ENCODE measurements around the gene CORO2A.
"Not testable (repeated sequence)": the region's sequence is repeated elsewhere in the genome, so short reads cannot be mapped to it uniquely, and the experiment has no call there.

The CORO2A gene

DNA sequence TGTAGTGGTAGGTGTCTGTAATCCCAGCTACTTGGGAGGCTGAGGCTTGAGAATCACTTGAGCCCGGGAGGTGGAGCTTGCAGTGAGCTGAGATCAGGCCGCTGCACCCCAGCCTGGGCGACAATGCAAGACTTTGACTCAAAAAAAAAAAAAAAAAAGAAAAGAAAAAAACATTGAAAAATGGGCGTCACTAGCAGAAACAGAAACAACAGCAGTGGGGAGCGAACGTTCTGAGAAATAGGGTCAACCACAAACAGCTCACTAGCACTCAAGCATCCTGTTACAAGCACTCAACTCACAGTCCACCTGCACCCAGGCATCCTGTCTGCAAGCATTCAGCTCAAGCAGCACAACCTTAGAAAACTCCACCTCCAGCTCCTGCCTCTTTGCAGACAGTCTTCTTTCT is 90.6 kb downstream of the CORO2A start:
- peak; percentile 40 for DNase-seq

DNA sequence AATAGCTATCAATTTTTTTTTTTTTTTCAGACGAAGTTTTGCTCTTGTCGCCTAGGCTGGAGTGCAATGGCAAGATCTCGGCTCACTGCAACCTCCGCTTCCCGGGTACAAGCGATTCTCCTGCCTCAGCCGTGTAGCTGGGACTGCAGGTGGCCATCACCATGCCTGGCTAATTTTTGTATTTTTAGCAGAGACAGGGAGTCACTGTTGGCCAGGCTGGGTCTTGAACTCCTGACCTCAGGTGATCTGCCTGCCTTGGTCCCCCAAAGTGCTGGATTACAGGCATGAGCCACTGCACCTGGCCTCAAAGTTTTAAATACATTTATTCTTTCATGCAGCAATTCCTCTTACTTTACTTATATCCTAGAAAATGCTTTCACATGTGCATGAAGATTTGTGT is 91.0 kb downstream of the CORO2A start:
- no peak for DNase-seq

DNA sequence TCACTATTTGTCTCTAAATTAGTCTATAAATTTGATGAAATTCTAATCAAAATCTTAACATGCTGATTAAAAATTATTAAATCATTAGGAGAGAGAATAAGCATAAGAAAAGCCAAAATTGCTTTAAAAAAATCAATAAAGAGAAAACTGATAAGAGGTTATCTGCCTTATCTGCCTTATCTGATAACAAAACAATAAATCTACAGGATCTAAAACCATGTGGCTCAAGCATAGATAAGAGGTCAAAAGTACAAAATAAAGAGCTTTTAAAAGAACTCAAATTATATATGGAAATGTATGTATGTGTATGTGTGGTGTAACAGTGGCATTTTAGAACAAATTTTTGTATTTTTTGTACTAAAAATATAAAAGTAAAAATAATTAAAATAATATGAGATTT is 92.0 kb downstream of the CORO2A start:
- no peak for DNase-seq

DNA sequence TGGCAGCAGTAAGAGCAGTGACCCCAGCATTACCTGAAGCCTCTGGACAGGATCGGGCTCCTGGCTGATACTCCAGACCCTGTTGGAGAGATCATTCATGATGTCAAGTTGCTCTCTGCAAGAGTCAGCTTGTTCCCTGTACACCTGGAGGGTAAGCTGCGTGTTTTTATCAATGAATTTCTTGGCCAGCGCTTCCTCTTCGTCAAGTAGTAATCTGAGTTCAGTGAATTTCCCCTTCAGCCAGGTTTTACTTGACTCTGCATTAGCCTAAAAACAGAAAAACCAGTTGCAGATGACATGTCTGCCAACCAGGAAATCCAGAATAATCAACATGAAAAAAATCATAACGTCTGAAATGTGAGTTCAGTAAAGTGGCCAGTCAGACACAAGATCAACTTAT is 92.5 kb downstream of the CORO2A start:
- no peak for DNase-seq

DNA sequence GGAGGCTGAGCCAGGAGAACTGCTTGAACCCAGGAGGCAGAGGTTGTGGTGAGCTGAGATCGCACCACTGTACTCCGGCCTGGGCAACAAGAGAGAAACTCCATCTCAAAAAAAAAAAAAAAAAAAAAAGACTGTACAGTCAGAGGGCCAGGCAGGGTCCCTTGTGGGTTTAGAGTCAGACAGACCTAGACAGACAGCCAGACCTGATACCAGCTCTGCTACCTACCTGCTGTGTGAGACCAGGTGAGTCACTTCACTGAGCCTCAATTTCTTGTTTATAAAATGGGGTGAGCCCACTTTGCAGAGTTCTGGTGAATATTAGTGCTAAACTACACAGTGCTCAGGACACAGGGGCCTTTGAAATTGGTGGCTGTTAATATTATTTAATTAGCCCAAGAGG is 93.1 kb downstream of the CORO2A start:
- no peak for DNase-seq

DNA sequence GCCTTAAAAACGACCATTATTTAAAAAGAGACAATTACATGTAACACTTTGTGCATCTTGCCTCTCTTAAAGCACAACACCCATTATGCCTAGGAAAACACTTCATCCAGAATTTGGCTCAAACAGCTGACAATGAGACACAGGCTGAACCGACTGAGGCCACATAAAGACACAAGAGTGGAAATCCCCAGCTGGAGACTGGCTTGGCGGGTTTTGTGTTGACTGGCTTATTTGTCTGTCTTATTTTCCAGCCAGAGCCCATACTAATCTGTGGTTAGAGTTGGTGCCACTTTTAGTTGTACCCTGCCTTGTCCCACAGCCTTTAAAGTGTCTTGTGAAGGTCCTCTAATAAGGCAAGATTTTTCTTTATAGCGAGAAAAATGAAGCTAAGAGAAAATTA is 94.6 kb downstream of the CORO2A start:
- no peak for DNase-seq

DNA sequence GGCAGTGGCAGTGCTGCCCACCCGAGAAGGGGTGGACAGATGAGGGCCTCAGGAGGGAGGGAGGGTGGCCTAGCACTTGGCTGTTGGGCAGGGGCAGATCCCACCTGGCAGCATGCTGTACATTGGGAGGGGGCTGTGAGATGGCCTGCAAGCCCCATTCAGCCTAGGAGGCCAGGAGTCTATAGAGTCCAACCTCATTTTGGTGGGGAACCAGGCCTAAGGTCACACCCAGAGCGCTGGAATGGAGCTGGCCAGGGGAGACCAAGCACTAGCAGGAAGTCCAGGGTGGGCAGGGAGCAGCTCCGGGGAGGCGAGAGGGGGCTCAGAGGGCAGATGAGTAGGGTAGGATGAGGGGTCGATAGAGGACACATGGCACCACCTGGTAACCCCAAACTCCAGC is 96.3 kb downstream of the CORO2A start:
- no peak for DNase-seq

DNA sequence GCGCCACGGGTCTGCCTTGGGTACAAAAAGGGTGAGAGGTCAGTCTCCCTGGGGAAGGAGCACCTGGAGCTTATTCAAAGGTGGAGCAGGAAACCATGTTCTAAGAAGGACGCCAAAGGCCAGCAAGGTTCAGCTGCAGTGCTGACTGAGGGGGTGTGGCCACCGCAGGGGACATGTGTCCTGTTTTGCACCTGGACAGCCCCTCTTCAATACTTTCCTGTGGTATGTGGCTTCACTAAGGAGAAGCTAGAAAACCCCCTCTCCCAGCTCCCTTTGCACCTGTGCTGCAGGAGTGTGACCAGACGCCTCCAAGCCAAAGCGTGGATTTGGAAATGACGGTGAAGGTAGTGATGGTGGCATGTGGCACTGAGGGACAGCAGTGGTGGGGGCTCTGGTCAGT is 97.0 kb downstream of the CORO2A start:
- DNase-seq, result no peak

DNA sequence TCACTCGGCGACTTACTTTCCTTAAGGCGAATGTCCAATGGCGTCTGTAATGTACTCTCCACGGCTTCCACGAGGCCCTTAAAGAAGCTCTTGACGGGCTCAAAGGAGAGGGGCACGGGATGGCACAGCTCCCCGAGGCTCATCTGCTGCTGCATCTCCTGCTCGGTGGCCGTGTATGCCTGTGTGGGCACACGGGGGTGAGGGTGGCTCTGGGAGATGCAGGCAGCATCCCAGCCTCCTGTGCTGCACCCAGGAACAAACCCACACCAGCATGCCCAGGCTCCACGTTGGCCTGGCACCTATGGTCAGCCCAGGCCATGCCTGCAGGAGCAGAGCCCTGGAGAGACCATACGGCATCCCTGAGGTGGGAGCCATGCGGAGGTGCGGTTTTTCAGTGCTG is 97.6 kb downstream of the CORO2A start:
- no peak for DNase-seq

DNA sequence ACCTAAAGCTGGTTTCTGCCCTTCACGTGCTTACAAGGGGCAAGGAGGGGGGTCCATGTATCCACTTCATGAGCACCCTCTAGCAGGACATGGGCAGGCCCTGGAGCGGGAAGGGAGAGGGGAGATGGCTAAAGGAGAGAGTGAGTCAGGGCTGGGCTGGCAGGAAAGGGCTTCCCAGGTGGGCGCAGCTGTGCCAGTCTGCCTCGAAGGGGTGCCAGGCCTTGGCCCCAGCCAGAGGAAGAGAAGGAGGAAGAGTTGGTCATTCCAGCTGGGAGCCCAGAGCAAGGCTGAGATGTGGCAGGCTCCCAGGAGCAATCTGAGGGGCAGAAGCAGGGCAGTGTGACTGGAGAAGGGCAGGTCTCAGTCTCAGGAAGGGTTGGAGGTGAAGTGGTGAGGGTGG is 98.1 kb downstream of the CORO2A start:
- DNase-seq, result no peak

DNA sequence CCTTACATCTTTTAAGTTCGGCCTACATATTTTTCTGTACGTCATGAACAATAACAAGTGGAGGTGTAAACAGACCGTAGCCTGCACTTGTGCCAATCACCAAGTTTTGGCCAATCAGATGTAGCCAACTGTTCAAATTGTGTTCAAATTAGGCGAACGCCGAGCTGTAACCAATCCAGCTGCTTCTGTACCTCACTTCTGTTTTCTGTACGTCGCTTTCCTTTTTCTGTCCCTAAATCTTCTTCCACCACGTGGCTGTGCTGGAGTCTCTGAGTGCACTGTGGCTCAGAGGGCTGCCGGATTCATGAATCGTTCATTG is 99.9 kb downstream of the CORO2A start:
- no peak for DNase-seq

DNA sequence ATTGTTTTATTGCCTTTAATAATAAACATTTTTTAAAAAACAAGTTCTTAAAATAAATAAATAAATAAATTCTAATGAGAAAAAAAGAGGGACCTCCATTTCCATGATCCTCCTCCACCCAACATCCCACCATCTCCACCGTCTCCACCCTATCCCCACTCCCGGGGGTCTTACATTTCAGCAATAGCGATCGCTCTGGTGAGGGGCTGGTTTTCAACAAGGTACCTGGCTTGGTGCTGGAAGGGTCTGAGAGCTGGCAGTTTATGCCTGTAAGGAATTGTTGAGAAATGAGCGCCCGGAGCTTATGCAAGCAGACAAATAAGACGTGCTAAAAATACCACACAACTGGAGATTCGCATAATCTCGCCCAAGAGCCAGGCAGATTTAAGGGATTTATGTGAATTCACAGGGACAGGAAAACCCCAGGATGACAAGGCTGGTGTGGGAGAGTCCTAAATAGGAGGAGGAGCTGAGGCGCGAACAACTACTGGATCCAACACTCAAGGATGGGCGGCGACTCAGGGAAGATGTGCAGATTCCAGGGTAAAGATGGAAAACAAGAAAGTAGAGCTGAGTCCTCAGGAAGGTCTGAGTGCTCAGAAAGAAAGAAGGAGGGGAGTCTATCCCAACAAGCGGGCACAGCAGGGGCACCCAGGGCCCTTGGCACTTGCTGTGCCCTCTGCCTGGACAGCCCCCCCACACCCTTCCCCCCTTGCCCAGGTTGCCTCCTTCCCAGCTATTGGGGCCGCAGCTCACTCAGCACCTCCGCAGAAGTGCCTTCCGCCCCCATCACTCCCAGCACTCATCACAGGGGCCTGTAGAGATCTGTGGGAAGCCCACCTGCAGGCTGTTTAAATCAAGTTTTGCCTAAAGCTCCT is 100.5 kb downstream of the CORO2A start:
- DNase-seq, result no peak

DNA sequence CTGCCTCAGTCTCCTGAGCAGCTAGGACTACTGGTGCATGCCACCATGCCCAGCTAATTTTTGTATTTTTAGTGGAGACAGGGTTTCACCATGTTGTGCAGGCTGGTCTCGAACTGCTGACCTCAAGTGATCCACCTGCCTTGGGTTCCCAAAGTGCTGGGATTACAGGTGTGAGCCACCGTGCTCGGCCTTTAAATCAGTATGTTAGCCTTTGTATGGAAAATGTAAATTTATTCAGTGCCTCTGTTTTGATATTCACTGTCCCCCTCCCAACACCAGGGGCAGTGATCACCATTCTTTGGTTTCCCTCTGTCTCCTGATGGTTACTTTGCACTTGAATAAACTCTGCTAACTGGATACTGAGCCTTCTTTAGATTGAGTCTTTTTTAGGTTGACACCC is 101.8 kb downstream of the CORO2A start:
- DNase-seq, result not testable (repeated sequence)

DNA sequence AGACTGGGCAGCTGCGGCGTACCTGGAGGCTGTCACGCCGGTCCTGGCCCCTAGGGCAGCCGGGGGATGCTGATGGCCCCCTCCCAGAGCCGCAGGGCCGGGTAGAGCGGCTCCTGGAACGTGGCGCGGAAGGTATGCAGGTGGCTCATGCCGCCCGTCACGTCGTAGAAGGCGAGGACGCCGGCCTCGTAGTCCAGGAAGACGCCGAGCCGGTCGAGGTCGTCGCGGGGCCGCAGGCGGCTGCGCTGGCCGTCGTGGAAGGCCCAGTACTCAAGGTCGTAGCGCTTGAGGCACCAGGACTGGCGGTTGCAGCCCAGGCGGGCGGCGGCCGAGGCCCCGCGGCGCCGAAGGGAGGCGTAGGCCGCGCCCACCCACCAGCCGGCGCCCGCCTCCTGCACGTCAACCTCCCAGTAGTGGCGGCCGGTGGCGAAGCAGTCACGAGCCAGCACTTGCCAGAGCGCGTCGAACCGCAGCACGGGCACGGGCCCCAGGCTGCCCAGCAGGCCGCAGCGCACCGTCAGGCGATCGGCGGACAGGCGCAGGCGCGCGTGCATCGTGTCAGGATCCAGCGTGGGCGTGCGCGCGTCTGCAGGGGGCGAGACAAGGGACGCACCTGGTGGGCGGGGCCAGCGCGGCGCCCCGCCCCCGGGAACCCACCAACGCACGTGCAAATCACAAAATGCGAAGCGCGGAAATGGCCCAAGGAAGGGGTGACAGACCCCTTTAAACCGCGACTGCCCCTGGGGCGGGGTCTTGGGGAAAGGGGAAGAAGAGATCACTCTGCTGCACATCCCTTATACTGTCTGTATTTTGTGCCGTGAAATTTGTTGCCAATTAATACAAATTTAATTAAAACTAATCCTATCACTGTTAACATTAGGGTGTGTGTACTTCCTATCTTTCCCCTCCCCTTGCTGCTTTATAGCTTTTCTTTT is 104.8 kb downstream of the CORO2A start:
- DNase-seq, result no peak

DNA sequence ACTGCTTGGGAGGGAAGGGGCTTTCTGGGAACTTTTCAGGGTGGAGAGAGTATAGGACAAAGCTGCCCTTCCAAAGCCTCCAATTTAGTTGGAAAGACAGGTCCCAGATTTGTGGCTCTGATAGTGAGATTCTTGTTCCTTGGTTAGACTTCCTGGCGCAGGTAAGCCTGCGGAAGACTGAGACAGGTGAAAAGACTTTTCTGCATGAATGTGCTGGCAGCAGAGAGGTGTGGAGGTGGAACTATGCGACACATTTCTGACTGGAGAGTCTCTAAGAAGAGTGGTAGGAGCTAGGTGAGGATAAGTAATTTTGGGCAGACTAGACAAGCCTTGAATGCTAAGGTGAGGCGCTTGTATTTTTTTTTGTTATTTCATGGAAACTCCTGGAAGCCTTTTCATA is 106.0 kb downstream of the CORO2A start:
- DNase-seq, result no peak

DNA sequence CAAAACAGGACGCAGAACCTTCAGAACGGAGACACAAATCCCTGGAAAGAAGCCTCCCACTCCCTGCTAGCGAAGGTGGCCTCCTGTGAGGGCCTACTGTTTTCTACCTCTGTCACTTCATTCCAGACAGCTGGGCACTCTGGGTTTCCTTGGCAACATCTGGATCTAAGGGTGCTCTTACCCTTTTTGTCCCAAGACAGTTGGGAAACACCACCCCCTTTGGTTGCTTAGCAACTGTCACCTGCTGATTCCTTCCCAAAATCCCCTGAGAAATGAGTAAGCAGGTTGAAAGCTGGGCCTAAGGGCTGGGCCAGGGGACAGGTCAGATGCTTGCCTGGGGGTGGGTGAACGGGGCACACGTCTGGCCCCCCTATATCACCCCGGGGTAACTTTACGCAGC is 106.5 kb downstream of the CORO2A start:
- DNase-seq, result peak; percentile 77

DNA sequence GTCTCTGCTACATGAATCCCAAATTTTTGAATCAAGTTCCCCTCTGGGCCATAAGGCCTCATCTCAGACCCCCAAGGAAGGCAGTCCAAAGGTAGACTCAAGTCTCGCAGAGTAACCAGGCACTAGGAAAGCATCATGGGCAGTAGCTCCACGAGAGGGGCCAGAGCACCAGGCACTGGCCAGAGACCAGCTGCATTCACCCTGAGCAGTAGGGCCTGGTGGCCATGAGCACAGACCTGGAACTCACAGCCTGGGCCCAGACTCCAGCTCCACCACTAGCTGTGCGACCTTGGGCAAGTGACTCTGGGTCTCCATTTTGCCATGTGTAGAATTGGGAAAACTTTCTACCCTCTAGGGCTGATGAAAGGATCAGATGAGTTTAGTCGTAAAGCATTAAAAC is 107.4 kb downstream of the CORO2A start:
- no peak for DNase-seq

DNA sequence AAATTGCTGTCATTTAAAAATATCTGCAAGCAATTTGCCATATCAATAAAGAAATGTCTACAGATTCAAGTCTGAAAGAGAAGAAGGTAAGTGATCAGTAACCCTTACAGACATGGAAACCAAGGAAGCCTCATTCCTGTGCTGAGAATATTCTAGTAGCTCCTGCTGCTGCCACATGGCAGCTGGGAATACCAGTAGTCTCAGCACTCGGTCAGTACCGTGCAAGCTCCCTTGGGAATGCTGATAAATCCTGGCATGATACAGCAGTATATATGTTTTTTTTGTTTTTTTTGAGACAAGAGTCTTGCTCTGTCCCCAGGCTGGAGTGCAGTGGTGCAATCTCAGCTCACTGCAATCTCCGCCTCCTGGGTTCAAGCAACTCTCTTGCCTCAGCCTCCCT is 108.0 kb downstream of the CORO2A start:
- no peak for DNase-seq

DNA sequence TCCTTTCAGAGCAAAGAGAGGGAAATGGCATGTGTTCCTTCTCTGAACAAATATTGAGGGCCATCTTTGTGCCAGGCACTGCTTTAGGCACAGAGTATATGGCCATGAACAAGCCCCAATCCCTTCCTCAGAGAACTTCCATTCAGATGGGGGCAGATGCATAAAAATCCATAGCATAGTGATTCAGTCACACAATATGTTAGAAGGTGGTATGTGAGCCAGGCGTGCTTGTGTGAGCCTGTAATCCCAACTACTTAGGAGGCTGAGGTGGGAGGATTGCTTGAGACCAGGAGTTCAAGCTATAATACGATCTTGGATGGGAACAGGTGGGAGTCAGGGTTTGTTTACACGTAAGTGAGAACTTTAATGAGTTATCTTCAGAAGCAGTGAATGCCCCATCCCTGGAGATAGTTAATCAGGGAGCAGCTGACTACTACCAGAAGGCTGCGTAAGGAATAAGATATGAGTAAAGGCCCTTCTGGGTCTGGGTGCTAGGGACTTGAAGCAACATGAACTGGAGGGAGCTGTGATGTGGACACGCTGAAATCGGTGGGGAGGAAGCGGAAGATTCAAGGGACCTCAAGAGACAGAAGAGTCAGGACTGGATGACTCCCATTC is 108.8 kb downstream of the CORO2A start:
- DNase-seq, result peak; percentile 51

DNA sequence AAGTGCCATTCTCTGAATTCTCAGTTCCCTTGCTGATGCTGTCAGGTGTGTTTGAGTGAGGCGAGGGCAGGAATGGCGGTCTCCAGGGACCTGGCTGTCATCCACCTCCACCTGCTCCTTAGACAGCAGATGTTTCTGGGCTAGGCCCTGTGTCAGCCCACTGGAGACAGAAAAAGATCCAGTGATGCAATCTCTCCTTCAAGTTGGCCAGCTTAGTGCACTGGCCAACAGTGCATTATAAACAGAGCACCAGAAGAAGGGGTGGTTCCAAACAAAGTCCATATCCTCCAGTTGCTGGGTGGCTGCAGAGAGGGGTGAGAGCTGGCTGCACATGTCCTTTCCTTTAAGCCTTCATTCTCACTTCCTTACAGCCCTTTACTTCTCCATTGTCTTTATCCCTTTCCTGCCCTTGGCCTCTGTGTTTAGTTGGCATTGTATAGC is 109.4 kb downstream of the CORO2A start:
- peak; percentile 77 for DNase-seq

DNA sequence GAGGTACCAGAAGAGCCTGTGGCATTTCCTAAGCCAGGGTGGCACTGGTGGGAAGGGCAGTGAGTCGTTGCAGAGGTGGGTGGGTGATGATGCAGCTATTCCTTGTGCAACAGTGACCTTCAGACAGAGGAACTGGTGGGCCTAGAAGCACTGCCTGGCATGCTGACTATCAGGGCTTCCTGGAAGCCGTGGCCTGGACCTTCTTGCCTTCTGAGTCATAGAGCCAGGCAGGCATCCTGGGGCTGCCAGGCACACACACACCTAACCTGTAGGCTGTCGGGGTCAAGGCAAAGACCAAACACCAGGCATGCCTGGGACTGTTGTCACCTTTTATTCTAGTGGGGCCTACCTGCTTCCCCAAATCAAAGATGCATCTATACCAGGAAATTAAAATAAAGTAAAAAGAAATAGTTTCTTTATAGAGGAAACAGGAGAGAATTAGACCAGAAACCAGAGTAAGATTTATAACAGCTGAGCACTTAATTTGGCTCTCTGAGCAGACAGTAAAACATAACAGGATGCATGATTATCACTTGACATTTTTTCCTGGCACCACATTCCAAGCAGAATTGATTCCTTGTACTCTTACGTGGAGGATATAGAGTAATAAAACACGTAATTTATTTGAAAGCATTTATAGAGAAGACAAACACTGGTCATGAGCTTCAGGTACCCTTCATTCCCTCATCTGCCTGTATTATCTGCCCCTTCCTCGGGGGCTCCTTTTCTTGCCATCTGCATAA is 110.8 kb downstream of the CORO2A start:
- no peak for DNase-seq

DNA sequence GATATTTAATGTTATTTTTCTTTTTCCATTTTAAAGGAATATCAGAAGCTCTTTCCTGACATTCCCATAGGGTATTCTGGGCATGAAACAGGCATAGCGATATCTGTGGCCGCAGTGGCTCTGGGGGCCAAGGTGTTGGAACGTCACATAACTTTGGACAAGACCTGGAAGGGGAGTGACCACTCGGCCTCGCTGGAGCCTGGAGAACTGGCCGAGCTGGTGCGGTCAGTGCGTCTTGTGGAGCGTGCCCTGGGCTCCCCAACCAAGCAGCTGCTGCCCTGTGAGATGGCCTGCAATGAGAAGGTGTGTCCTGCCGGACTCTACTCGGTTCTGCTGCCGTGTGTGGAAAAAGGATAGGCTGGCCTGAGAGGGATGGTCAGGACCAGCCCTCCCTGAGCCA is 111.7 kb downstream of the CORO2A start:
- no peak for DNase-seq

DNA sequence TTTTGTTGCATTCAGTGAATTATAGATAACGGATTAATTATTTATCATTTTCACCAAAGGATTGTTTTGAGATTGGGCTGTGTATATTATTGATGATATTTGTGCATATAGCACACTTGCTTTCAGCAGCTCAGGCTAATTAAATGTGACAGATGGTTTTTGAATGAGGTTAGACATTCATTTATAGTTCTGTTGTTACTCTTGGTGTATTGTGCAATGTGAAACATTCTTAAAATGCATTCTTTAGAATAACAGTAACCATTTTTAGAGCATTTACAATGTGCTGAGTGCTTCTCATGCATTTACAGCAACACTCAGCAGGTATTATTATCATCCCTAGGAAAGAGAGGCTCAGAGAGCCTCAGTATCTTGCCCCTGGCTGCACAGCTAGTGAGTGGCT is 112.1 kb downstream of the CORO2A start:
- DNase-seq, result no peak
